Anterior cingulate cortex (tissue), 58 donors: ENCODE data around the gene DOCK7.
"Not testable (repeated sequence)": the region's sequence is repeated elsewhere in the genome, so short reads cannot be mapped to it uniquely, and the experiment has no call there.

Experiments
- DNase-seq, 58 donors: peaks; one replicate each; lab custom pipeline; 2025; lab: John Stamatoyannopoulos, UW

Gene DOCK7

GRCh38 chr1:62567182-62567581 lies 121.0 kb downstream of the DOCK7 start:
- DNase-seq: not testable (repeated sequence)

- DNase-seq: no peak
Observed at GRCh38 chr1:62561306-62561705, 126.9 kb downstream of the DOCK7 start.

GRCh38 chr1:62544570-62544969 lies 143.6 kb downstream of the DOCK7 start:
- DNase-seq: no peak

- no peak for DNase-seq
Observed at GRCh38 chr1:62541048-62541447, 147.1 kb downstream of the DOCK7 start.

GRCh38 chr1:62539028-62539447 lies 149.1 kb downstream of the DOCK7 start:
- DNase-seq: no peak

GRCh38 chr1:62536865-62537264 lies 151.3 kb downstream of the DOCK7 start:
- DNase-seq: no peak

GRCh38 chr1:62530516-62531154 lies 157.6 kb downstream of the DOCK7 start:
- peak in 42 of 58 donors; percentile 0 to 51 (median 12) for DNase-seq

GRCh38 chr1:62529227-62529626 lies 159.0 kb downstream of the DOCK7 start:
- DNase-seq: no peak

- no peak for DNase-seq
Observed at GRCh38 chr1:62528015-62528414, 160.2 kb downstream of the DOCK7 start.

GRCh38 chr1:62527346-62527745 lies 160.8 kb downstream of the DOCK7 start:
- not testable (repeated sequence) for DNase-seq

- no peak for DNase-seq
Observed at GRCh38 chr1:62523860-62524259, 164.3 kb downstream of the DOCK7 start.

GRCh38 chr1:62516600-62516999 lies 171.6 kb downstream of the DOCK7 start:
- DNase-seq: no peak

GRCh38 chr1:62514746-62515423 lies 173.3 kb downstream of the DOCK7 start:
- no peak for DNase-seq

- DNase-seq: no peak
Observed at GRCh38 chr1:62513013-62513412, 175.2 kb downstream of the DOCK7 start.

- DNase-seq: no peak
Observed at GRCh38 chr1:62509028-62509427, 179.2 kb downstream of the DOCK7 start.

GRCh38 chr1:62508187-62508758 lies 179.9 kb downstream of the DOCK7 start:
- DNase-seq: peak in 1 of 58 donors; percentile 15

GRCh38 chr1:62500210-62500609 lies 188.0 kb downstream of the DOCK7 start:
- DNase-seq: no peak

GRCh38 chr1:62494137-62494536 lies 194.0 kb downstream of the DOCK7 start:
- DNase-seq: no peak

GRCh38 chr1:62493656-62494055 lies 194.5 kb downstream of the DOCK7 start:
- no peak for DNase-seq

- DNase-seq: no peak
Observed at GRCh38 chr1:62492521-62492920, 195.7 kb downstream of the DOCK7 start.

- DNase-seq: no peak
Observed at GRCh38 chr1:62487956-62488355, 200.2 kb downstream of the DOCK7 start.
